Measurements from ENCODE around the gene KATNAL2. TPM values are rescaled to one million over a fixed set of nuclear protein-coding genes. Genes with fewer than 3 reads are reported as not detected.

Gene KATNAL2
- total RNA-seq, 1 experiment from 2014 or later, result 9.0 TPM

DNA sequence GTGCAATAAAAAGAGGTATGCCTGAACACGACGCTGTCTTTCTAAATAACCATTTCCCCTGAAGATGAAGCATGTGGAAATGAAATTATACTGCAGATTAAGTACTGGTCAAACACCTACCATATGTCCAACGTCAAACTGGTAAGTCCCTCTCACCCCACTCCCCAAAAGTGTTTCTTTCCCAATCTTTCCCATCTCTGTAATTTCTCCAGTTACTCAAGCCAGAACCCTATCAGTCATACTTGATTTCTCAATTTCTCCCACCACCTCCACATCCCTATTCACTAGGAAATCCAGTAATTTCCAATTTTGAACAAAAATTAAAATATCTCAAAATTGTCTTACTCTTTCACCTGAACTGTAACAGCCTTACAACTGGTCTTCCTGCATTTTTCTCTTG lies 203.7 kb downstream of the KATNAL2 start:
- ChIA-PET CTCF (interaction anchor here (0.5 kb wide), 1 partner anchor 93 kb away, joined by 4 read pairs; no protein-coding TSS in a partner anchor), POLR2A (ENCODE audit: unreplicated experiment) (interaction anchor here (0.6 kb wide), 1 partner anchor 11 kb away, joined by 7 read pairs; no protein-coding TSS in a partner anchor)
- TF ChIP-seq, protein P1, sequence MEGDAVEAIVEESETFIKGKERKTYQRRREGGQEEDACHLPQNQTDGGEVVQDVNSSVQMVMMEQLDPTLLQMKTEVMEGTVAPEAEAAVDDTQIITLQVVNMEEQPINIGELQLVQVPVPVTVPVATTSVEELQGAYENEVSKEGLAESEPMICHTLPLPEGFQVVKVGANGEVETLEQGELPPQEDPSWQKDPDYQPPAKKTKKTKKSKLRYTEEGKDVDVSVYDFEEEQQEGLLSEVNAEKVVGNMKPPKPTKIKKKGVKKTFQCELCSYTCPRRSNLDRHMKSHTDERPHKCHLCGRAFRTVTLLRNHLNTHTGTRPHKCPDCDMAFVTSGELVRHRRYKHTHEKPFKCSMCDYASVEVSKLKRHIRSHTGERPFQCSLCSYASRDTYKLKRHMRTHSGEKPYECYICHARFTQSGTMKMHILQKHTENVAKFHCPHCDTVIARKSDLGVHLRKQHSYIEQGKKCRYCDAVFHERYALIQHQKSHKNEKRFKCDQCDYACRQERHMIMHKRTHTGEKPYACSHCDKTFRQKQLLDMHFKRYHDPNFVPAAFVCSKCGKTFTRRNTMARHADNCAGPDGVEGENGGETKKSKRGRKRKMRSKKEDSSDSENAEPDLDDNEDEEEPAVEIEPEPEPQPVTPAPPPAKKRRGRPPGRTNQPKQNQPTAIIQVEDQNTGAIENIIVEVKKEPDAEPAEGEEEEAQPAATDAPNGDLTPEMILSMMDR (conservative IDR thresholded peaks at IDR 0.05), result no peak
- no peak for TF ChIP-seq EZH2 (IDR thresholded peaks at IDR 0.05; ENCODE audit: low read depth)
- DNase-seq, result no peak
- Histone ChIP-seq H3K9me3 (ENCODE audit: insufficient read depth, low read depth) (no peaks in the 10 kb centered on the region), H4K20me1 (ENCODE audit: insufficient read depth) (no peaks in the 10 kb centered on the region), H3K4me1 (replicated peaks; ENCODE audit: insufficient read depth) (no peaks in the 10 kb centered on the region), H2AFZ (no peak overlapping the region), H3F3A (ENCODE audit: insufficient read depth, low read depth) (no peaks in the 10 kb centered on the region), H3K9me2 (ENCODE audit: insufficient read depth) (no peaks in the 10 kb centered on the region), H3K27me3 (ENCODE audit: insufficient read depth, low read depth) (no peaks in the 10 kb centered on the region), H3K4me3 (no peak overlapping the region), H3K36me3 (ENCODE audit: low read depth) (no peaks in the 10 kb centered on the region; the same call in 1 of the 2 replicates), H3K4me2 (no peak overlapping the region), H3K27ac (no peak overlapping the region), H3K79me2 (ENCODE audit: low read depth) (no peaks in the 10 kb centered on the region)
- intact Hi-C loops (cut with micrococcal nuclease; ENCODE audit: unreplicated experiment), result no loop called here
- BruUV-seq (replicated peaks), result no TSS peak

DNA sequence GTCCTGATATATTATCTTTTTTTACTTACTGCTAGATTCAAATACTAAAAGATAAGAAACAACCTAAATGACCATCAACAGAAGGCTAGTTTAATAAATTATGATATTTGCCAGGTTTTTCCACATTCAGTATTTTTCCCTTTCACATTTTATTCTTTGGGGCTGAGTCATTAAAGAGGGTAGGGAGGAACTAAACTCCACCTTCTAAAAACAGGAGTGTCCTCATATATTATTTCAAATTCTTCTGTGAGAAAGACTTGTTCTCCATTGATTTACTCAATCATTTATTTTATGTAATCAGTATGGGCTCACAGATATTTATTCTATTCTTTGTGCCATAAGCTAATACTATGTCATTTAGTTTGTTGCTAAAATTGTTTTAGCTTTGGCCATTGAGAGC lies 223.9 kb downstream of the KATNAL2 start:
- Histone ChIP-seq H3F3A (ENCODE audit: insufficient read depth, low read depth) (no peaks in the 10 kb centered on the region), H3K79me2 (ENCODE audit: low read depth) (peaks cover 35% of the 10 kb centered on the region), H3K4me3 (no peak overlapping the region), H3K27me3 (ENCODE audit: insufficient read depth, low read depth) (no peaks in the 10 kb centered on the region), H3K4me2 (no peak overlapping the region), H3K9me3 (ENCODE audit: insufficient read depth, low read depth) (no peaks in the 10 kb centered on the region), H3K36me3 (ENCODE audit: low read depth) (peaks cover 4% of the 10 kb centered on the region; the same call in 1 of the 2 replicates), H4K20me1 (ENCODE audit: insufficient read depth) (no peaks in the 10 kb centered on the region; the same call in 1 of the 2 replicates), H3K9me2 (ENCODE audit: insufficient read depth) (no peaks in the 10 kb centered on the region), H3K27ac (no peak overlapping the region), H2AFZ (no peak overlapping the region), H3K4me1 (replicated peaks; ENCODE audit: insufficient read depth) (no peaks in the 10 kb centered on the region)
- intact Hi-C loops (cut with micrococcal nuclease; ENCODE audit: unreplicated experiment), result no loop called here
- DNase-seq, result no peak
- BruUV-seq (replicated peaks), result no TSS peak
- POLR2A ChIA-PET (ENCODE audit: unreplicated experiment), result no interaction called here
- TF ChIP-seq EZH2 (IDR thresholded peaks at IDR 0.05; ENCODE audit: low read depth), result no peak
- TF ChIP-seq, protein P1 (conservative IDR thresholded peaks at IDR 0.05), result no peak
- CTCF ChIA-PET, result no interaction called here

- intact Hi-C loops (cut with micrococcal nuclease; ENCODE audit: unreplicated experiment), result no loop called here
- Histone ChIP-seq H3K9me2 (ENCODE audit: insufficient read depth) (no peaks in the 10 kb centered on the region), H3K9me3 (ENCODE audit: insufficient read depth, low read depth) (no peaks in the 10 kb centered on the region), H3K27me3 (ENCODE audit: insufficient read depth, low read depth) (no peaks in the 10 kb centered on the region), H2AFZ (no peak overlapping the region), H4K20me1 (ENCODE audit: insufficient read depth) (no peaks in the 10 kb centered on the region; the same call in 1 of the 2 replicates), H3K4me1 (replicated peaks; ENCODE audit: insufficient read depth) (no peaks in the 10 kb centered on the region), H3K4me3 (no peak overlapping the region), H3F3A (ENCODE audit: insufficient read depth, low read depth) (no peaks in the 10 kb centered on the region), H3K27ac (no peak overlapping the region), H3K4me2 (no peak overlapping the region), H3K79me2 (ENCODE audit: low read depth) (peaks cover 51% of the 10 kb centered on the region), H3K36me3 (ENCODE audit: low read depth) (no peaks in the 10 kb centered on the region)
- TF ChIP-seq EZH2 (IDR thresholded peaks at IDR 0.05; ENCODE audit: low read depth), result no peak
- TF ChIP-seq, protein P1 (conservative IDR thresholded peaks at IDR 0.05), result no peak
- BruUV-seq (replicated peaks), result no TSS peak
- CTCF ChIA-PET, result no interaction called here
- DNase-seq, result no peak
- POLR2A ChIA-PET (ENCODE audit: unreplicated experiment), result no interaction called here
Observed at GRCh38 chr18:47143153-47143552, 225.8 kb downstream of the KATNAL2 start.

Measured in PC-9 (cell line).